Measurements from ENCODE around the gene KCNJ1. TPM values are rescaled to one million over a fixed set of nuclear protein-coding genes. Genes with fewer than 3 reads are reported as not detected.

KCNJ1 gene
- total and polyA plus RNA-seq, 2 of the 8 experiments (the other 6 are each of a cell fraction or from before 2014, with no cell fraction given), result 0.17 to 0.23 TPM

DNA sequence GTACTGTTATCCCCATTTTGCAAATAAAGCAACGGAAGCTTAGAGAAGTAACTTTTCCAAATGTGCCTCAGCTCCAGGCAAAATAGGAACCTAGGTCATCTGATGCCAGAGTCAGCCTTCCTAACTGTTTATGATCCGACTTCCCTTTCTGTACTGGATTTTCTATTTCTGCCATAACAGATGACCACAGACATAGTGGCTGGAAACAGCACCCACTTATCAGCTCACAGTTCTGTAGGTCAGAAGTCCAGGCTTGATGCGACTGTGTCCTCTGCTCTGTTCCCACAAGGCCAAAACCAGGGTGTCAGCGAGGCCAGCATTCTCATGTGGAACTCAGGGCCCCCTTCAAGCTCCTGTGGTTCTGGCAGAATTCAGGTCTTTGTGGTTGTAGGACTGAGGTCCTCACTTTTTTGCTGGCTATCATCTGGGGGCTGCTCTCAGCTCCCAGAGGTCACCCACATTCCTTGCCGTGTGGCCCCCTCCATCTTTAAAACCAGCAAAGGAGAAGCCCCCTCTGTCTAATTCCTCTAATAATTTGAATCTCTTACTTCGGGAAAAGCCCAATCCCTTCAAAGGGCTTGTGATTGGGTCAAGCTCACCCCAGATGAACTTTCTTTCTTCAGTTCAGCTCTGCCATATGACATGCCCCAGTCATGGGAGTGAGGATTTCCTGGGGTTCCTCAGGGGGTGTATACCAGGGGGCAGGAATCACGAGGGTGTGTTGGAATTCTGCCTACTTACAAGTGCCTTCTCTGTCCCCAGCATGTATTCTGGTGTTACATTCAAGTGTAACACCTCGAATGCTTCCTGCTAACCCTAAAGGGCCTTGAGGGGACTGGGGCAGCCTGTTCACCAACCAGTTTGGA lies 39.3 kb upstream of the KCNJ1 start (continued):
- TF ChIP-seq, protein P1, sequence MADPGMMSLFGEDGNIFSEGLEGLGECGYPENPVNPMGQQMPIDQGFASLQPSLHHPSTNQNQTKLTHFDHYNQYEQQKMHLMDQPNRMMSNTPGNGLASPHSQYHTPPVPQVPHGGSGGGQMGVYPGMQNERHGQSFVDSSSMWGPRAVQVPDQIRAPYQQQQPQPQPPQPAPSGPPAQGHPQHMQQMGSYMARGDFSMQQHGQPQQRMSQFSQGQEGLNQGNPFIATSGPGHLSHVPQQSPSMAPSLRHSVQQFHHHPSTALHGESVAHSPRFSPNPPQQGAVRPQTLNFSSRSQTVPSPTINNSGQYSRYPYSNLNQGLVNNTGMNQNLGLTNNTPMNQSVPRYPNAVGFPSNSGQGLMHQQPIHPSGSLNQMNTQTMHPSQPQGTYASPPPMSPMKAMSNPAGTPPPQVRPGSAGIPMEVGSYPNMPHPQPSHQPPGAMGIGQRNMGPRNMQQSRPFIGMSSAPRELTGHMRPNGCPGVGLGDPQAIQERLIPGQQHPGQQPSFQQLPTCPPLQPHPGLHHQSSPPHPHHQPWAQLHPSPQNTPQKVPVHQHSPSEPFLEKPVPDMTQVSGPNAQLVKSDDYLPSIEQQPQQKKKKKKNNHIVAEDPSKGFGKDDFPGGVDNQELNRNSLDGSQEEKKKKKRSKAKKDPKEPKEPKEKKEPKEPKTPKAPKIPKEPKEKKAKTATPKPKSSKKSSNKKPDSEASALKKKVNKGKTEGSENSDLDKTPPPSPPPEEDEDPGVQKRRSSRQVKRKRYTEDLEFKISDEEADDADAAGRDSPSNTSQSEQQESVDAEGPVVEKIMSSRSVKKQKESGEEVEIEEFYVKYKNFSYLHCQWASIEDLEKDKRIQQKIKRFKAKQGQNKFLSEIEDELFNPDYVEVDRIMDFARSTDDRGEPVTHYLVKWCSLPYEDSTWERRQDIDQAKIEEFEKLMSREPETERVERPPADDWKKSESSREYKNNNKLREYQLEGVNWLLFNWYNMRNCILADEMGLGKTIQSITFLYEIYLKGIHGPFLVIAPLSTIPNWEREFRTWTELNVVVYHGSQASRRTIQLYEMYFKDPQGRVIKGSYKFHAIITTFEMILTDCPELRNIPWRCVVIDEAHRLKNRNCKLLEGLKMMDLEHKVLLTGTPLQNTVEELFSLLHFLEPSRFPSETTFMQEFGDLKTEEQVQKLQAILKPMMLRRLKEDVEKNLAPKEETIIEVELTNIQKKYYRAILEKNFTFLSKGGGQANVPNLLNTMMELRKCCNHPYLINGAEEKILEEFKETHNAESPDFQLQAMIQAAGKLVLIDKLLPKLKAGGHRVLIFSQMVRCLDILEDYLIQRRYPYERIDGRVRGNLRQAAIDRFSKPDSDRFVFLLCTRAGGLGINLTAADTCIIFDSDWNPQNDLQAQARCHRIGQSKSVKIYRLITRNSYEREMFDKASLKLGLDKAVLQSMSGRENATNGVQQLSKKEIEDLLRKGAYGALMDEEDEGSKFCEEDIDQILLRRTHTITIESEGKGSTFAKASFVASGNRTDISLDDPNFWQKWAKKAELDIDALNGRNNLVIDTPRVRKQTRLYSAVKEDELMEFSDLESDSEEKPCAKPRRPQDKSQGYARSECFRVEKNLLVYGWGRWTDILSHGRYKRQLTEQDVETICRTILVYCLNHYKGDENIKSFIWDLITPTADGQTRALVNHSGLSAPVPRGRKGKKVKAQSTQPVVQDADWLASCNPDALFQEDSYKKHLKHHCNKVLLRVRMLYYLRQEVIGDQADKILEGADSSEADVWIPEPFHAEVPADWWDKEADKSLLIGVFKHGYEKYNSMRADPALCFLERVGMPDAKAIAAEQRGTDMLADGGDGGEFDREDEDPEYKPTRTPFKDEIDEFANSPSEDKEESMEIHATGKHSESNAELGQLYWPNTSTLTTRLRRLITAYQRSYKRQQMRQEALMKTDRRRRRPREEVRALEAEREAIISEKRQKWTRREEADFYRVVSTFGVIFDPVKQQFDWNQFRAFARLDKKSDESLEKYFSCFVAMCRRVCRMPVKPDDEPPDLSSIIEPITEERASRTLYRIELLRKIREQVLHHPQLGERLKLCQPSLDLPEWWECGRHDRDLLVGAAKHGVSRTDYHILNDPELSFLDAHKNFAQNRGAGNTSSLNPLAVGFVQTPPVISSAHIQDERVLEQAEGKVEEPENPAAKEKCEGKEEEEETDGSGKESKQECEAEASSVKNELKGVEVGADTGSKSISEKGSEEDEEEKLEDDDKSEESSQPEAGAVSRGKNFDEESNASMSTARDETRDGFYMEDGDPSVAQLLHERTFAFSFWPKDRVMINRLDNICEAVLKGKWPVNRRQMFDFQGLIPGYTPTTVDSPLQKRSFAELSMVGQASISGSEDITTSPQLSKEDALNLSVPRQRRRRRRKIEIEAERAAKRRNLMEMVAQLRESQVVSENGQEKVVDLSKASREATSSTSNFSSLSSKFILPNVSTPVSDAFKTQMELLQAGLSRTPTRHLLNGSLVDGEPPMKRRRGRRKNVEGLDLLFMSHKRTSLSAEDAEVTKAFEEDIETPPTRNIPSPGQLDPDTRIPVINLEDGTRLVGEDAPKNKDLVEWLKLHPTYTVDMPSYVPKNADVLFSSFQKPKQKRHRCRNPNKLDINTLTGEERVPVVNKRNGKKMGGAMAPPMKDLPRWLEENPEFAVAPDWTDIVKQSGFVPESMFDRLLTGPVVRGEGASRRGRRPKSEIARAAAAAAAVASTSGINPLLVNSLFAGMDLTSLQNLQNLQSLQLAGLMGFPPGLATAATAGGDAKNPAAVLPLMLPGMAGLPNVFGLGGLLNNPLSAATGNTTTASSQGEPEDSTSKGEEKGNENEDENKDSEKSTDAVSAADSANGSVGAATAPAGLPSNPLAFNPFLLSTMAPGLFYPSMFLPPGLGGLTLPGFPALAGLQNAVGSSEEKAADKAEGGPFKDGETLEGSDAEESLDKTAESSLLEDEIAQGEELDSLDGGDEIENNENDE (IDR thresholded peaks at IDR 0.05; ENCODE audit: insufficient replicate concordance, low read length), result no peak
- TF ChIP-seq SIN3A (conservative IDR thresholded peaks at IDR 0.05 in 1 of 2, IDR thresholded peaks at IDR 0.05 in 1 of 2; ENCODE audit: low read depth in 1 of 2, low read length in 2 of 2) (no peak), BCL11A (IDR thresholded peaks at IDR 0.05; ENCODE audit: low read depth in 2 of 2, low read length in 2 of 2) (no peak), CBX5 (IDR thresholded peaks at IDR 0.05; ENCODE audit: low read depth, low read length) (no peak), MAFK (IDR thresholded peaks at IDR 0.05; ENCODE audit: low read depth, low read length) (no peak)

Data from H1 (cell line).